AG10803 (cell line): ENCODE results near the gene XPOT.

Experiments used
- DNase-seq: peaks from one replicate; pipeline ENCODE4 v3.0.0; 2010; ENCODE audit warnings: low read depth
- H3K4me3 ChIP-seq: 2 replicates; pipeline ENCODE4 v1.5.1; 2011; ENCODE audit warnings: mild to moderate bottlenecking, low read length, control low read depth
- CTCF ChIP-seq: conservative IDR thresholded peaks from 2 replicates; pipeline ENCODE4 v1.5.1; 2011; ENCODE audit warnings: mild to moderate bottlenecking, low read length, control low read depth, inconsistent platforms

XPOT gene

DNA sequence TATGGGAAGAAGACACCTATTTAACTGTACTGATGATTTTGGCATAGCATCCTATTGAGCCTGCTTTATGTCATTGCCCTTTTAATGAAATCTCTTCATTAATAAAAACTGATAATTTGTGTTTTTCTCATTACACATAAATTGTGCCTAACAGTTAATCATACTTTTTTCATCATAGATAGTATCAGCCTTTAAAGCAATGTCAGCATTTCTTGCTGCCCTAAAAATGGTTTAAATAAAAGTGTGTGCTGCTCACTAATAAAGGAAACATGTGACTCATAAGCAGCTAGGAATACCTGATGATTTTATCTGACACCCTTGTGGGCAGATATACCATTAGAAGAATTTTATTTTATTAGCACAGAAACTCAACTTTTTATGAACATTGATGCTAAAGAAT is 74.5 kb downstream of the XPOT start:
- no peak for TF ChIP-seq CTCF
- H3K4me3 ChIP-seq = no peak overlapping the region

DNA sequence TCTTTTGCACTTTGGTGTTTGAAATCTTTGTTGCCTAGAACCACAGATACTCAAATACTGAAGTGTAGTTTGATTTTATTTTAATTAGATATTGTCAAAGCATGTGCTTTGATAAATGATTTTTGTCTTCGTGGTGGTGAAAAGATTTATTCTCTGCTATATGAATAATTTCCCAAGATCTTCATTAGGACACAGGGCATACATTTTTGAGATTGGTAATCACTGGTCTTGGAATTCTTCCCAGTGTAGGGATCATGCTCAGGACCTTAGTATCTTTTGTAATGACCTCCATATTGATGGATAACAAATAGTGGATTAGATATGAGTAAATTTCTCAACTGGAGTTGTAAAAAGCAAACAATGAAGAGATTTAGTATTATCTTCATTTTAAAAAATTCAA is 76.0 kb downstream of the XPOT start:
- TF ChIP-seq CTCF = no peak
- H3K4me3 ChIP-seq = no peak overlapping the region
- peak; percentile 67 for DNase-seq

More for the DNA sequence above, 74.5 kb downstream of the XPOT start:
- DNase-seq = no peak

- no peak overlapping the region for H3K4me3 ChIP-seq
- DNase-seq = no peak
- no peak for TF ChIP-seq CTCF
Observed at GRCh38 chr12:64486657-64487056, 82.5 kb downstream of the XPOT start.

DNA sequence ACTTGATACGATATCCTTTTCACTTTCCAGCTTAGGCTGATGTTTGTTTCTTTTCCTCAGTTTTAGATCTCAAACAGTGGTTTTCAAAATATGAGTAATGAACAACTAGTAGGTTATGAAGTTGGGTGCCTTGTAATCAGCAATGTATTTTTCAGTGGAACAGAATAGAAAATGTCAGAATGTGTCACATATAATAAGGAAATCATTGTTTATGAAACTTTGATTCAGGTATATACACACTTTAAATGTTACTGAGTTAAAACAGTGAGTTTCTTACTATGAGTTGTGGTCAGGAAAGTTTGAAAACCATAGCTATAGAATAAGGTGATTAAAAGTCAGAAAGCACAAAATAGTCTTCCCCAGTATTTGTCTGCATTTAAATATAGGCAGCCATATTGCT is 87.5 kb downstream of the XPOT start:
- TF ChIP-seq CTCF = no peak

GRCh38 chr12:64493513-64493912 is 89.3 kb downstream of the XPOT start:
- TF ChIP-seq CTCF = no peak
- no peak overlapping the region for H3K4me3 ChIP-seq
- DNase-seq = no peak

More for the DNA sequence above, 87.5 kb downstream of the XPOT start:
- no peak for DNase-seq
- no peak overlapping the region for H3K4me3 ChIP-seq

GRCh38 chr12:64494998-64495729 is 91.0 kb downstream of the XPOT start:
- no peak for DNase-seq
- no peak overlapping the region for H3K4me3 ChIP-seq
- TF ChIP-seq CTCF = no peak

- TF ChIP-seq CTCF = no peak
- no peak overlapping the region for H3K4me3 ChIP-seq
- DNase-seq = no peak
Observed at GRCh38 chr12:64496839-64497400, 92.7 kb downstream of the XPOT start.
